HG02938 (cell line): ENCODE data around the gene CREB3L2.
"Not testable (repeated sequence)": the region's sequence is repeated elsewhere in the genome, so short reads cannot be mapped to it uniquely, and the experiment has no call there.

Experiments used
- ATAC-seq: cut with Tn5 transposase; IDR thresholded peaks from one replicate; pipeline ENCODE4 v1.9.1; 2021; ENCODE audit warnings: mild to moderate bottlenecking, moderate library complexity; ENCODE audit not compliant: unreplicated experiment

CREB3L2 gene

GRCh38 chr7:137848095-137848494 lies 153.8 kb downstream of the CREB3L2 start:
- ATAC-seq: no peak

- ATAC-seq: no peak
Measured at GRCh38 chr7:137847568-137848050, 154.3 kb downstream of the CREB3L2 start.

- peak; percentile 59 for ATAC-seq
Measured at GRCh38 chr7:137846827-137847567, 154.9 kb downstream of the CREB3L2 start, which contains the start of gene DGKI. DGKI (minus strand) TSS chr7:137846974.

- ATAC-seq: peak; percentile 39
Measured at GRCh38 chr7:137846549-137846826, 155.4 kb downstream of the CREB3L2 start.

- ATAC-seq: no peak
Measured at GRCh38 chr7:137844677-137845425, 157.0 kb downstream of the CREB3L2 start.

GRCh38 chr7:137839903-137840779 lies 161.7 kb downstream of the CREB3L2 start:
- no peak for ATAC-seq

GRCh38 chr7:137838706-137839315 lies 163.1 kb downstream of the CREB3L2 start:
- ATAC-seq: no peak

- no peak for ATAC-seq
Measured at GRCh38 chr7:137836541-137836940, 165.3 kb downstream of the CREB3L2 start.

- no peak for ATAC-seq
Measured at GRCh38 chr7:137836113-137836509, 165.8 kb downstream of the CREB3L2 start.

- ATAC-seq: no peak
Measured at GRCh38 chr7:137835486-137836112, 166.3 kb downstream of the CREB3L2 start.

- no peak for ATAC-seq
Measured at GRCh38 chr7:137834552-137834951, 167.3 kb downstream of the CREB3L2 start.

GRCh38 chr7:137832990-137833389 lies 168.9 kb downstream of the CREB3L2 start:
- ATAC-seq: not testable (repeated sequence)

GRCh38 chr7:137832382-137832781 lies 169.5 kb downstream of the CREB3L2 start:
- no peak for ATAC-seq

GRCh38 chr7:137831555-137831954 lies 170.3 kb downstream of the CREB3L2 start:
- ATAC-seq: not testable (repeated sequence)

- ATAC-seq: no peak
Measured at GRCh38 chr7:137829337-137829992, 172.4 kb downstream of the CREB3L2 start.

- ATAC-seq: no peak
Measured at GRCh38 chr7:137828456-137828855, 173.4 kb downstream of the CREB3L2 start.

GRCh38 chr7:137825489-137825888 lies 176.4 kb downstream of the CREB3L2 start:
- ATAC-seq: no peak
